ENCODE results near the gene GSTO2. TPM values are rescaled to one million over a fixed set of nuclear protein-coding genes. Genes with fewer than 3 reads are reported as not detected.

GSTO2 gene
- total and polyA plus RNA-seq, 2 of the 13 experiments (the other 11 are each of a cell fraction or from before 2014, with no cell fraction given), result 2.1 to 7.9 TPM

- no peak for TF ChIP-seq ZNF841 (CRISPR knock-in tag; IDR thresholded peaks at IDR 0.05; ENCODE audit: borderline replicate concordance)
- no peak for TF ChIP-seq ZBTB2 (CRISPR knock-in tag; IDR thresholded peaks at IDR 0.05; ENCODE audit: low read depth)
- peak; percentile 91 for TF ChIP-seq RXRB (CRISPR knock-in tag; IDR thresholded peaks at IDR 0.05; ENCODE audit: borderline replicate concordance)
- peak; percentile 96 for TF ChIP-seq PHF21A (CRISPR knock-in tag; IDR thresholded peaks at IDR 0.05)
- TF ChIP-seq ZBTB43 (CRISPR knock-in tag; conservative IDR thresholded peaks at IDR 0.05), result no peak
- no peak for TF ChIP-seq ZNF460 (CRISPR knock-in tag; IDR thresholded peaks at IDR 0.05; ENCODE audit: borderline replicate concordance)
- no peak for TF ChIP-seq TAF15 (IDR thresholded peaks at IDR 0.05; ENCODE audit: low read depth, low read length, poor library complexity, severe bottlenecking)
- TF ChIP-seq, protein P1, sequence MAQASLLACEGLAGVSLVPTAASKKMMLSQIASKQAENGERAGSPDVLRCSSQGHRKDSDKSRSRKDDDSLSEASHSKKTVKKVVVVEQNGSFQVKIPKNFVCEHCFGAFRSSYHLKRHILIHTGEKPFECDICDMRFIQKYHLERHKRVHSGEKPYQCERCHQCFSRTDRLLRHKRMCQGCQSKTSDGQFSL (CRISPR knock-in tag; IDR thresholded peaks at IDR 0.05), result peak; percentile 66; the same call in 1 of the 2 replicates
- TF ChIP-seq SOX13 (IDR thresholded peaks at IDR 0.05), result peak; percentile 81
- peak in 1 of 2 experiments; percentile 88; a peak in 2 of 4 replicates for TF ChIP-seq SOX13 (CRISPR knock-in tag; conservative IDR thresholded peaks at IDR 0.05 in 1 of 2, IDR thresholded peaks at IDR 0.05 in 1 of 2)
- TF ChIP-seq NRL (CRISPR knock-in tag; IDR thresholded peaks at IDR 0.05; ENCODE audit: borderline replicate concordance), result no peak
- peak; percentile 60; the same call in 1 of the 2 replicates for TF ChIP-seq ZNF281 (CRISPR knock-in tag; IDR thresholded peaks at IDR 0.05; ENCODE audit: borderline replicate concordance)
- TF ChIP-seq ZNF367 (CRISPR knock-in tag; IDR thresholded peaks at IDR 0.05; ENCODE audit: borderline replicate concordance), result no peak
- TF ChIP-seq HNF1A (IDR thresholded peaks at IDR 0.05; ENCODE audit: low read depth), result 0 out of 2 replicates have a peak, but pooled peaks have one; percentile 29
- TF ChIP-seq HNF1A (CRISPR knock-in tag; IDR thresholded peaks at IDR 0.05; ENCODE audit: borderline replicate concordance), result peak; percentile 73; the same call in 1 of the 2 replicates
- TF ChIP-seq ZBTB38 (CRISPR knock-in tag; IDR thresholded peaks at IDR 0.05), result 0 out of 2 replicates have a peak, but pooled peaks have one; percentile 41
- no peak for TF ChIP-seq ZNF343 (CRISPR knock-in tag; IDR thresholded peaks at IDR 0.05)
- no peak for TF ChIP-seq ZNF737 (CRISPR knock-in tag; IDR thresholded peaks at IDR 0.05; ENCODE audit: borderline replicate concordance)
- no peak for TF ChIP-seq ARNT2 (CRISPR knock-in tag; IDR thresholded peaks at IDR 0.05; ENCODE audit: low read depth)
- TF ChIP-seq KAT7 (CRISPR knock-in tag; IDR thresholded peaks at IDR 0.05; ENCODE audit: borderline replicate concordance), result peak; percentile 30; the same call in 1 of the 2 replicates
Measured at GRCh38 chr10:104253106-104253505, 15.9 kb upstream of the GSTO2 start (continued).

All from HepG2 (cell line).